H1 (cell line): ENCODE results near the gene EXD3. TPM values are rescaled to one million over a fixed set of nuclear protein-coding genes. Genes with fewer than 3 reads are reported as not detected.
A peak's percentile ranks its signal among the peaks of the same experiment; 100 is the strongest.

Experiments
- CTCF ChIA-PET: fragments of 300-600 bp; sonication (Branson Sonifier 250); formaldehyde crosslinking; loops from one replicate; lab custom pipeline; 2021; ENCODE audit not compliant: partially characterized antibody; lab: Charles Lee
- POLR2A ChIA-PET: fragments of 300-600 bp; sonication (Branson Sonifier 250); formaldehyde crosslinking; loops from one replicate; lab custom pipeline; 2021; ENCODE audit warnings: inconsistent platforms; ENCODE audit not compliant: partially characterized antibody; lab: Charles Lee
- DNase-seq, 2 experiments: peaks; one replicate each; pipeline versions ENCODE4 v3.0.0 to v3.0.0-alpha.2; 2010 to 2022; ENCODE audit warnings: low spot score in 2 of 2, low read depth in 1 of 2, mixed read lengths in 1 of 2
- FAIRE-seq: peaks from 2 replicates; lab custom pipeline; 2011; peaks lifted over from hg19 to GRCh38; lab: Jason Lieb, UNC
- H2AFZ ChIP-seq: 2 replicates; pipeline ENCODE4 v1.8.1; 2012; ENCODE audit warnings: low read length, inconsistent platforms
- H2AK5ac ChIP-seq: 2 replicates; pipeline ENCODE4 v1.6.1; 2013; ENCODE audit warnings: low read depth, low read length
- H2BK120ac ChIP-seq: replicated peaks from 2 replicates; pipeline ENCODE3; 2013; ENCODE audit warnings: low read depth, low read length, inconsistent platforms
- H2BK12ac ChIP-seq: 2 replicates; pipeline ENCODE4 v1.6.1; 2013; ENCODE audit warnings: low read depth, low read length
- H2BK15ac ChIP-seq: 2 replicates; pipeline ENCODE4 v1.6.1; 2013; ENCODE audit warnings: low read length
- H2BK20ac ChIP-seq: 2 replicates; pipeline ENCODE4 v1.6.1; 2013; ENCODE audit warnings: low read length
- H2BK5ac ChIP-seq: 2 replicates; pipeline ENCODE4 v1.6.1; 2013; ENCODE audit warnings: low read depth, low read length
- H3K14ac ChIP-seq: 2 replicates; pipeline ENCODE4 v1.6.1; 2013; ENCODE audit warnings: inconsistent platforms; ENCODE audit not compliant: insufficient read length
- H3K18ac ChIP-seq: 2 replicates; pipeline ENCODE4 v1.6.1; 2013; ENCODE audit warnings: low read length; ENCODE audit errors: extremely low read depth
- H3K23ac ChIP-seq: 2 replicates; pipeline ENCODE4 v1.6.1; 2013; ENCODE audit warnings: inconsistent platforms; ENCODE audit not compliant: insufficient read length
- H3K23me2 ChIP-seq: 2 replicates; pipeline ENCODE4 v1.6.1; 2013; ENCODE audit warnings: low read depth, low read length
- H3K27ac ChIP-seq: 2 replicates; pipeline ENCODE4 v1.6.1; 2011; ENCODE audit warnings: low read depth, low read length, inconsistent platforms
- H3K27me3 ChIP-seq, 4 experiments: replicated peaks in 1 of 4; 1 replicate in 1 of 4; 2 replicates in 3 of 4; pipeline versions ENCODE4 v1.6.1 to v1.8.1; 2011 to 2013; ENCODE audit warnings: low read length in 3 of 4, mild to moderate bottlenecking in 3 of 4, inconsistent platforms in 2 of 4, mixed read lengths in 2 of 4, moderate library complexity in 1 of 4; ENCODE audit not compliant: control insufficient read depth in 3 of 4, insufficient read depth in 3 of 4; ENCODE audit errors: extremely low read depth in 1 of 4
- H3K36me3 ChIP-seq, 4 experiments: 2 replicates each; pipeline versions ENCODE4 v1.6.1 to v1.8.1; 2011 to 2013; ENCODE audit warnings: mild to moderate bottlenecking in 4 of 4, low read length in 3 of 4, moderate library complexity in 2 of 4, control low read depth in 1 of 4, inconsistent platforms in 1 of 4; ENCODE audit not compliant: insufficient read depth in 4 of 4, control insufficient read depth in 2 of 4
- H3K4ac ChIP-seq: replicated peaks from 2 replicates; pipeline ENCODE3; 2013; ENCODE audit warnings: low read length, low read depth, mixed read lengths, inconsistent platforms; ENCODE audit not compliant: insufficient read length
- H3K4me1 ChIP-seq, 4 experiments: replicated peaks in 1 of 4; 1 replicate in 1 of 4; 2 replicates in 3 of 4; pipeline versions ENCODE4 v1.6.1 to v1.8.1; 2011 to 2013; ENCODE audit warnings: low read length in 3 of 4, inconsistent platforms in 2 of 4, mixed read lengths in 1 of 4; ENCODE audit not compliant: insufficient read depth in 4 of 4, control insufficient read depth in 3 of 4
- H3K4me2 ChIP-seq, 2 experiments: 2 replicates each; pipeline versions ENCODE4 v1.6.1 to v1.8.1; 2011 to 2013; ENCODE audit warnings: low read depth in 2 of 2, low read length in 2 of 2, control low read depth in 1 of 2, inconsistent platforms in 1 of 2, mild to moderate bottlenecking in 1 of 2; ENCODE audit not compliant: insufficient read depth in 1 of 2
- H3K4me3 ChIP-seq, 4 experiments: fragments of 200-600, 300-600 bp in 1 of 4; sonication (generic), shearing (Covaris generic), sonication (Bioruptor Twin) in 1 of 4; 2 replicates each; pipeline versions ENCODE4 v1.5.1 to v1.8.1; 2011 to 2016; ENCODE audit warnings: low read length in 4 of 4, low read depth in 3 of 4, control low read depth in 2 of 4, inconsistent platforms in 2 of 4, mild to moderate bottlenecking in 2 of 4, mixed read lengths in 1 of 4, moderate library complexity in 1 of 4; ENCODE audit not compliant: insufficient read depth in 2 of 4; ENCODE audit errors: extremely low read depth in 1 of 4
- H3K56ac ChIP-seq: replicated peaks from 2 replicates; pipeline ENCODE3; 2013; ENCODE audit warnings: low read depth, mild to moderate bottlenecking, mixed read lengths, low read length, inconsistent platforms; ENCODE audit not compliant: insufficient read length
- H3K79me1 ChIP-seq: 2 replicates; pipeline ENCODE4 v1.6.1; 2013; ENCODE audit warnings: low read depth, low read length, control low read depth
- H3K79me2 ChIP-seq, 2 experiments: 2 replicates each; pipeline versions ENCODE4 v1.6.1 to v1.8.1; 2012 to 2013; ENCODE audit warnings: low read length in 2 of 2, mild to moderate bottlenecking in 2 of 2, inconsistent platforms in 1 of 2; ENCODE audit not compliant: insufficient read depth in 2 of 2, control insufficient read depth in 1 of 2
- H3K9ac ChIP-seq, 4 experiments: replicated peaks in 1 of 4; 1 replicate in 1 of 4; 2 replicates in 3 of 4; pipeline versions ENCODE4 v1.6.1 to v1.8.1; 2011 to 2013; ENCODE audit warnings: low read depth in 3 of 4, low read length in 3 of 4, control low read depth in 2 of 4, mild to moderate bottlenecking in 2 of 4, moderate library complexity in 2 of 4, inconsistent platforms in 1 of 4; ENCODE audit errors: extremely low read depth in 1 of 4
- H3K9me3 ChIP-seq, 2 experiments: 2 replicates each; pipeline versions ENCODE4 v1.6.1 to v1.8.1; 2012 to 2013; ENCODE audit warnings: mild to moderate bottlenecking in 2 of 2, moderate library complexity in 2 of 2, control low read depth in 1 of 2, inconsistent platforms in 1 of 2, low read depth in 1 of 2, low read length in 1 of 2, mixed read lengths in 1 of 2; ENCODE audit not compliant: insufficient read depth in 2 of 2
- H4K20me1 ChIP-seq, 2 experiments: replicated peaks in 1 of 2; 2 replicates each; pipeline versions ENCODE3 to v1.8.1; 2011 to 2013; ENCODE audit warnings: inconsistent platforms in 2 of 2, low read length in 2 of 2, mild to moderate bottlenecking in 1 of 2; ENCODE audit not compliant: insufficient read depth in 2 of 2, control insufficient read depth in 1 of 2
- H4K5ac ChIP-seq: 2 replicates; pipeline ENCODE4 v1.6.1; 2013; ENCODE audit warnings: low read length, low read depth, mixed read lengths, inconsistent platforms; ENCODE audit not compliant: insufficient read length
- H4K8ac ChIP-seq: 2 replicates; pipeline ENCODE4 v1.8.0; 2013; ENCODE audit warnings: mild to moderate bottlenecking, moderate library complexity, low read length, inconsistent platforms; ENCODE audit not compliant: insufficient read depth; ENCODE audit errors: extremely low read depth
- H4K91ac ChIP-seq: replicated peaks from 2 replicates; pipeline ENCODE3; 2013; ENCODE audit warnings: low read length, mixed read lengths, inconsistent platforms; ENCODE audit not compliant: insufficient read length
- CEBPB ChIP-seq: IDR thresholded peaks from 2 replicates; pipeline ENCODE4 v1.6.1; 2012; ENCODE audit warnings: low read depth, low read length
- WGBS, 2 experiments: shearing (Covaris generic) in 1 of 2; methylation state at CpG; one replicate each; pipeline versions ENCODE4 v1.1.6 to v1.1.7; 2013 to 2015; ENCODE audit warnings: low lambda C conversion rate in 2 of 2, mixed read lengths in 2 of 2, inconsistent platforms in 1 of 2, low coverage in 1 of 2, missing lambda C conversion rate in 1 of 2; ENCODE audit not compliant: insufficient replicate concordance in 2 of 2, insufficient coverage in 1 of 2, insufficient read length in 1 of 2; ENCODE audit errors: extremely low coverage in 1 of 2, missing lambda C conversion rate in 1 of 2; 5-methylcytosine and 5-hydroxymethylcytosine counted together
- polyA plus RNA-seq, 7 experiments: library from polyadenylated mRNA; depleted of rRNA in 3 of 7; stranded (reverse) in 5 of 7; unstranded in 2 of 7; fragments of >200 nt in 5 of 7; fragments of 200-250 nt in 2 of 7; gene quantifications; 1 replicate in 5 of 7; 2 replicates in 1 of 7; 4 replicates in 1 of 7; pipeline versions ENCODE4 v1.2.1 to v1.2.3, GENCODE V29; 2011 to 2013; ENCODE audit warnings: missing spikeins in 2 of 7, mixed read lengths in 2 of 7
- total RNA-seq: library from RNA; stranded (reverse); fragmentation: NEBNext Ultra II Directional; extraction: Animal tissue kit (Norgen Biotek cat#: 25700); gene quantifications from 2 replicates; pipeline ENCODE4 v1.2.1, GENCODE V29; 2021

The EXD3 gene
- total and polyA plus RNA-seq, 2 of the 8 experiments (the other 6 are each of a cell fraction or from before 2014, with no cell fraction given) = 7.2 to 9.4 TPM

GRCh38 chr9:137272241-137273094, 150.5 kb downstream of the EXD3 start:
- Histone ChIP-seq H3K9ac (no peak overlapping the region), H3K36me3 (peaks cover 0 to 15% (median 12%) of the 10 kb centered on the region in 4 experiments; a peak in 6 of 8 replicates), H3K79me2 (no peaks in the 10 kb centered on the region)
- TF ChIP-seq CEBPB = no peak
- TF ChIP-seq, all 59 proteins: peak for 0
- Histone ChIP-seq H3K4ac (no peak overlapping the region), H4K5ac (no peak overlapping the region), H4K8ac (no peak overlapping the region; the same call in 1 of the 2 replicates), H3K79me1 (no peaks in the 10 kb centered on the region), H2BK15ac (no peak overlapping the region), H2BK5ac (peak overlapping the region; percentile 52; the same call in 1 of the 2 replicates), H3K27me3 (no peaks in the 10 kb centered on the region), H3K14ac (no peak overlapping the region), H3K18ac (no peak overlapping the region), H3K23ac (no peak overlapping the region), H3K9me3 (no peaks in the 10 kb centered on the region), H4K91ac (no peak overlapping the region), H2BK12ac (no peak overlapping the region), H3K23me2 (peaks cover 2% of the 10 kb centered on the region; the same call in 1 of the 2 replicates), H3K4me1 (peaks cover 0 to 17% (median 11%) of the 10 kb centered on the region in 4 experiments; a peak in 6 of 7 replicates), H2BK120ac (no peak overlapping the region), H2AK5ac (no peak overlapping the region), H3K4me3 (no peak overlapping the region), H3K27ac (no peak overlapping the region), H3K56ac (no peak overlapping the region), H2BK20ac (no peak overlapping the region), H2AFZ (no peak overlapping the region), H3K4me2 (no peak overlapping the region), H4K20me1 (peaks cover 4 to 9% of the 10 kb centered on the region in 2 experiments)
- ChIA-PET POLR2A (interaction anchor here (1.0 to 47.8 kb wide), 5 partner anchors 9 to 37 kb away, joined by 3 to 1462 read pairs (median 4); partner anchors contain the start of genes CYSRT1, NDOR1, NELFB and NRARP), CTCF (interaction anchor here (0.6 to 2.2 kb wide), 7 partner anchors 8 to 35 kb away, joined by 3 to 8 read pairs (median 3); partner anchors contain the start of gene NELFB)
- DNase-seq (no peak), FAIRE-seq (no peak)
- 92% methylated on average over 32 of the region's 39 CpGs; no CpG with 5 or more reads in 1 of the 2 experiments for WGBS, 2 experiments
